Keratinocyte (primary cell): ENCODE measurements around the gene WARS2.

Experiments
- CTCF ChIP-seq, 3 experiments: IDR thresholded peaks in 1 of 3; conservative IDR thresholded peaks in 1 of 3; optimal IDR thresholded peaks in 1 of 3; 2 replicates in 2 of 3; 3 replicates in 1 of 3; pipeline versions ENCODE3 to v1.5.1; 2011; ENCODE audit warnings: low read length in 3 of 3, mild to moderate bottlenecking in 3 of 3, moderate library complexity in 2 of 3, control low read depth in 1 of 3, inconsistent platforms in 1 of 3; ENCODE audit not compliant: insufficient read depth in 2 of 3; ENCODE audit errors: extremely low read depth in 1 of 3
- EZH2 ChIP-seq: IDR thresholded peaks from one replicate; pipeline ENCODE4 v1.6.1; 2012; ENCODE audit warnings: inconsistent platforms, mild to moderate bottlenecking, low read length, moderate library complexity

GRCh38 chr1:119147661-119148090 is 7.2 kb upstream of the WARS2 start:
- no peak for TF ChIP-seq CTCF (optimal IDR thresholded peaks at IDR 0.05 in 1 of 3, IDR thresholded peaks at IDR 0.05 in 1 of 3, conservative IDR thresholded peaks at IDR 0.05 in 1 of 3; ENCODE audit: extremely low read depth in 1 of 3, insufficient read depth in 2 of 3, low read length in 3 of 3)
- no peak for TF ChIP-seq EZH2
